GM21723 (cell line): Measurements from ENCODE around the gene LCLAT1.
A peak's percentile ranks its signal among the peaks of the same experiment; 100 is the strongest.

Source experiments
- ATAC-seq: cut with Tn5 transposase; IDR thresholded peaks from one replicate; pipeline ENCODE4 v1.9.1; 2021; ENCODE audit warnings: mild to moderate bottlenecking, moderate library complexity; ENCODE audit not compliant: unreplicated experiment

The LCLAT1 gene

GRCh38 chr2:30663806-30664205 lies 216.8 kb downstream of the LCLAT1 start:
- no peak for ATAC-seq

GRCh38 chr2:30664761-30665358 lies 217.8 kb downstream of the LCLAT1 start:
- ATAC-seq: no peak

- no peak for ATAC-seq
Observed at GRCh38 chr2:30665761-30666265, 218.8 kb downstream of the LCLAT1 start.

- ATAC-seq: peak; percentile 71
Observed at GRCh38 chr2:30666266-30666874, 219.3 kb downstream of the LCLAT1 start.

- no peak for ATAC-seq
Observed at GRCh38 chr2:30670453-30670852, 223.4 kb downstream of the LCLAT1 start.

- ATAC-seq: no peak
Observed at GRCh38 chr2:30673127-30673526, 226.1 kb downstream of the LCLAT1 start.

GRCh38 chr2:30675758-30676157 lies 228.7 kb downstream of the LCLAT1 start:
- ATAC-seq: no peak

- no peak for ATAC-seq
Observed at GRCh38 chr2:30677231-30677630, 230.2 kb downstream of the LCLAT1 start.

GRCh38 chr2:30677861-30678385 lies 230.9 kb downstream of the LCLAT1 start:
- no peak for ATAC-seq

GRCh38 chr2:30678410-30679137 lies 231.5 kb downstream of the LCLAT1 start:
- no peak for ATAC-seq

- ATAC-seq: no peak
Observed at GRCh38 chr2:30679426-30680088, 232.5 kb downstream of the LCLAT1 start.

GRCh38 chr2:30680121-30680520 lies 233.1 kb downstream of the LCLAT1 start:
- ATAC-seq: no peak

- ATAC-seq: no peak
Observed at GRCh38 chr2:30681022-30681421, 234.0 kb downstream of the LCLAT1 start.

GRCh38 chr2:30683236-30683956 lies 236.3 kb downstream of the LCLAT1 start:
- no peak for ATAC-seq

- ATAC-seq: no peak
Observed at GRCh38 chr2:30684026-30684425, 237.0 kb downstream of the LCLAT1 start.

GRCh38 chr2:30684516-30684915 lies 237.5 kb downstream of the LCLAT1 start:
- no peak for ATAC-seq

GRCh38 chr2:30684996-30685395 lies 237.9 kb downstream of the LCLAT1 start:
- ATAC-seq: no peak

GRCh38 chr2:30686000-30686399 lies 239.0 kb downstream of the LCLAT1 start:
- ATAC-seq: no peak

GRCh38 chr2:30686669-30687068 lies 239.6 kb downstream of the LCLAT1 start:
- no peak for ATAC-seq

GRCh38 chr2:30688956-30689401 lies 241.9 kb downstream of the LCLAT1 start:
- no peak for ATAC-seq
